C4-2B (cell line): ENCODE measurements around the gene CD6.

ENCODE experiments used
- CTCF ChIP-seq: fragments of 450-650 bp; conservative IDR thresholded peaks from 2 replicates; pipeline ENCODE4 v1.5.1; 2017; ENCODE audit warnings: mild to moderate bottlenecking
- ZFX ChIP-seq: fragments of 450-650 bp; IDR thresholded peaks from 2 replicates; pipeline ENCODE4 v1.6.1; 2017

GRCh38 chr11:60953781-60954180 is 17.7 kb upstream of the CD6 start:
- no peak for TF ChIP-seq CTCF
- no peak for TF ChIP-seq ZFX
